ENCODE measurements around the gene SPTBN1. TPM values are rescaled to one million over a fixed set of nuclear protein-coding genes. Genes with fewer than 3 reads are reported as not detected.

The SPTBN1 gene
- polyA plus RNA-seq, 1 donor: 168 TPM

GRCh38 chr2:54454548-54455130, 1.5 kb upstream of the SPTBN1 start:
- no peak for DNase-seq
- 67% methylated on average over 1 of the region's 4 CpGs for WGBS (ENCODE audit: insufficient coverage, low lambda C conversion rate)
- Histone ChIP-seq H3K27ac (ENCODE audit: low read length) (peak overlapping the region; percentile 87), H3K4me1 (ENCODE audit: control insufficient read depth, insufficient read depth, low read length) (peaks cover 3% of the 10 kb centered on the region), H3K9me3 (ENCODE audit: control insufficient read depth, low read depth, low read length) (no peaks in the 10 kb centered on the region), H3K4me3 (ENCODE audit: low read length) (no peak overlapping the region), H3K27me3 (ENCODE audit: control insufficient read depth, insufficient read depth, low read length) (peaks cover 31% of the 10 kb centered on the region), H3K36me3 (ENCODE audit: control insufficient read depth, insufficient read depth, low read length) (no peaks in the 10 kb centered on the region)

GRCh38 chr2:54455131-54455562, 980 bp upstream of the SPTBN1 start:
- H3K4me1 ChIP-seq (ENCODE audit: control insufficient read depth, insufficient read depth, low read length): peaks cover 3% of the 10 kb centered on the region
- 11% methylated on average over 4 of the region's 20 CpGs for WGBS (ENCODE audit: insufficient coverage, low lambda C conversion rate)
- DNase-seq: peak in 1 of 2 donors; percentile 30

GRCh38 chr2:54456362-54456611, 160 bp downstream of the SPTBN1 start:
- Histone ChIP-seq H3K27me3 (ENCODE audit: control insufficient read depth, insufficient read depth, low read length) (peaks cover 35% of the 10 kb centered on the region), H3K27ac (ENCODE audit: low read length) (no peak overlapping the region), H3K36me3 (ENCODE audit: control insufficient read depth, insufficient read depth, low read length) (no peaks in the 10 kb centered on the region), H3K9me3 (ENCODE audit: control insufficient read depth, low read depth, low read length) (no peaks in the 10 kb centered on the region), H3K4me1 (ENCODE audit: control insufficient read depth, insufficient read depth, low read length) (peaks cover 3% of the 10 kb centered on the region), H3K4me3 (ENCODE audit: low read length) (peak overlapping the region; percentile 10)
- DNase-seq: no peak
- WGBS (ENCODE audit: insufficient coverage, low lambda C conversion rate): no CpG with 5 or more reads among the region's 30 CpGs

More at GRCh38 chr2:54455131-54455562, 980 bp upstream of the SPTBN1 start:
- Histone ChIP-seq H3K27ac (ENCODE audit: low read length) (peak overlapping the region; percentile 87), H3K4me3 (ENCODE audit: low read length) (peak overlapping the region; percentile 63), H3K27me3 (ENCODE audit: control insufficient read depth, insufficient read depth, low read length) (peaks cover 34% of the 10 kb centered on the region), H3K36me3 (ENCODE audit: control insufficient read depth, insufficient read depth, low read length) (no peaks in the 10 kb centered on the region), H3K9me3 (ENCODE audit: control insufficient read depth, low read depth, low read length) (no peaks in the 10 kb centered on the region)

- Histone ChIP-seq H3K27me3 (ENCODE audit: control insufficient read depth, insufficient read depth, low read length) (peaks cover 35% of the 10 kb centered on the region), H3K4me3 (ENCODE audit: low read length) (peak overlapping the region; percentile 52), H3K9me3 (ENCODE audit: control insufficient read depth, low read depth, low read length) (no peaks in the 10 kb centered on the region), H3K4me1 (ENCODE audit: control insufficient read depth, insufficient read depth, low read length) (peaks cover 3% of the 10 kb centered on the region), H3K36me3 (ENCODE audit: control insufficient read depth, insufficient read depth, low read length) (no peaks in the 10 kb centered on the region), H3K27ac (ENCODE audit: low read length) (peak overlapping the region; percentile 63)
- peak in 1 of 2 donors; percentile 52 for DNase-seq
- WGBS (ENCODE audit: insufficient coverage, low lambda C conversion rate): no CpG with 5 or more reads among the region's 87 CpGs
Observed at GRCh38 chr2:54456612-54457322, 640 bp downstream of the SPTBN1 start.

- Histone ChIP-seq H3K27ac (ENCODE audit: low read length) (peak overlapping the region; percentile 63), H3K9me3 (ENCODE audit: control insufficient read depth, low read depth, low read length) (no peaks in the 10 kb centered on the region), H3K27me3 (ENCODE audit: control insufficient read depth, insufficient read depth, low read length) (peaks cover 35% of the 10 kb centered on the region), H3K4me3 (ENCODE audit: low read length) (peak overlapping the region; percentile 52), H3K4me1 (ENCODE audit: control insufficient read depth, insufficient read depth, low read length) (peaks cover 3% of the 10 kb centered on the region), H3K36me3 (ENCODE audit: control insufficient read depth, insufficient read depth, low read length) (no peaks in the 10 kb centered on the region)
- peak in 1 of 2 donors; percentile 25 for DNase-seq
- WGBS (ENCODE audit: insufficient coverage, low lambda C conversion rate): no CpG with 5 or more reads among the region's 35 CpGs
Observed at GRCh38 chr2:54457323-54458023, 1.3 kb downstream of the SPTBN1 start.

- no peak overlapping the region for H3K27ac ChIP-seq (ENCODE audit: low read length)
- H3K36me3 ChIP-seq (ENCODE audit: control insufficient read depth, insufficient read depth, low read length): no peaks in the 10 kb centered on the region
- no peaks in the 10 kb centered on the region for H3K9me3 ChIP-seq (ENCODE audit: control insufficient read depth, low read depth, low read length)
- peaks cover 3% of the 10 kb centered on the region for H3K4me1 ChIP-seq (ENCODE audit: control insufficient read depth, insufficient read depth, low read length)
- WGBS (ENCODE audit: insufficient coverage, low lambda C conversion rate): no CpG with 5 or more reads among the region's 2 CpGs
- DNase-seq: no peak
- H3K27me3 ChIP-seq (ENCODE audit: control insufficient read depth, insufficient read depth, low read length): peaks cover 35% of the 10 kb centered on the region
- H3K4me3 ChIP-seq (ENCODE audit: low read length): no peak overlapping the region
Observed at GRCh38 chr2:54459037-54459441, 2.9 kb downstream of the SPTBN1 start.

GRCh38 chr2:54461261-54461660, 5.1 kb downstream of the SPTBN1 start:
- H3K4me3 ChIP-seq (ENCODE audit: low read length): no peak overlapping the region
- no peaks in the 10 kb centered on the region for H3K9me3 ChIP-seq (ENCODE audit: control insufficient read depth, low read depth, low read length)
- no peaks in the 10 kb centered on the region for H3K36me3 ChIP-seq (ENCODE audit: control insufficient read depth, insufficient read depth, low read length)
- no peaks in the 10 kb centered on the region for H3K4me1 ChIP-seq (ENCODE audit: control insufficient read depth, insufficient read depth, low read length)
- H3K27ac ChIP-seq (ENCODE audit: low read length): no peak overlapping the region
- no peak for DNase-seq
- H3K27me3 ChIP-seq (ENCODE audit: control insufficient read depth, insufficient read depth, low read length): peaks cover 23% of the 10 kb centered on the region
- WGBS (ENCODE audit: insufficient coverage, low lambda C conversion rate): no CpG with 5 or more reads among the region's 4 CpGs

- Histone ChIP-seq H3K9me3 (ENCODE audit: control insufficient read depth, low read depth, low read length) (no peaks in the 10 kb centered on the region), H3K4me1 (ENCODE audit: control insufficient read depth, insufficient read depth, low read length) (no peaks in the 10 kb centered on the region), H3K27ac (ENCODE audit: low read length) (no peak overlapping the region), H3K27me3 (ENCODE audit: control insufficient read depth, insufficient read depth, low read length) (peaks cover 6% of the 10 kb centered on the region), H3K36me3 (ENCODE audit: control insufficient read depth, insufficient read depth, low read length) (no peaks in the 10 kb centered on the region), H3K4me3 (ENCODE audit: low read length) (no peak overlapping the region)
- DNase-seq: no peak
- 90% methylated on average over 2 of the region's 2 CpGs for WGBS (ENCODE audit: insufficient coverage, low lambda C conversion rate)
Observed at GRCh38 chr2:54464341-54464740, 8.2 kb downstream of the SPTBN1 start.

GRCh38 chr2:54465143-54465542, 9.0 kb downstream of the SPTBN1 start:
- H3K36me3 ChIP-seq (ENCODE audit: control insufficient read depth, insufficient read depth, low read length): no peaks in the 10 kb centered on the region
- no peak for DNase-seq
- no peaks in the 10 kb centered on the region for H3K4me1 ChIP-seq (ENCODE audit: control insufficient read depth, insufficient read depth, low read length)
- H3K4me3 ChIP-seq (ENCODE audit: low read length): no peak overlapping the region
- no peak overlapping the region for H3K27ac ChIP-seq (ENCODE audit: low read length)
- WGBS (ENCODE audit: insufficient coverage, low lambda C conversion rate): no CpG with 5 or more reads among the region's 2 CpGs
- no peaks in the 10 kb centered on the region for H3K9me3 ChIP-seq (ENCODE audit: control insufficient read depth, low read depth, low read length)
- H3K27me3 ChIP-seq (ENCODE audit: control insufficient read depth, insufficient read depth, low read length): peaks cover 3% of the 10 kb centered on the region

GRCh38 chr2:54466870-54467269, 10.7 kb downstream of the SPTBN1 start:
- Histone ChIP-seq H3K9me3 (ENCODE audit: control insufficient read depth, low read depth, low read length) (no peaks in the 10 kb centered on the region), H3K36me3 (ENCODE audit: control insufficient read depth, insufficient read depth, low read length) (no peaks in the 10 kb centered on the region), H3K27ac (ENCODE audit: low read length) (no peak overlapping the region), H3K4me1 (ENCODE audit: control insufficient read depth, insufficient read depth, low read length) (no peaks in the 10 kb centered on the region), H3K27me3 (ENCODE audit: control insufficient read depth, insufficient read depth, low read length) (no peaks in the 10 kb centered on the region), H3K4me3 (ENCODE audit: low read length) (no peak overlapping the region)
- WGBS (ENCODE audit: insufficient coverage, low lambda C conversion rate): 80% methylated on average over 1 of the region's 4 CpGs
- peak in 1 of 2 donors; percentile 20 for DNase-seq

Measured in large intestine (tissue), 3 donors.